Endodermal cell (in vitro differentiated cells): ENCODE measurements around the gene BRPF1. TPM values are rescaled to one million over a fixed set of nuclear protein-coding genes. Genes with fewer than 3 reads are reported as not detected.

Source experiments
- DNase-seq: peaks from one replicate; pipeline ENCODE4 v3.0.0-alpha.2; 2017
- H3K27ac ChIP-seq: 2 replicates; pipeline ENCODE4 v1.5.1; 2013; ENCODE audit warnings: mild to moderate bottlenecking, low read depth, low read length, moderate library complexity
- H3K27me3 ChIP-seq: 2 replicates; pipeline ENCODE4 v1.6.1; 2013; ENCODE audit warnings: mild to moderate bottlenecking, low read length, moderate library complexity; ENCODE audit not compliant: insufficient read depth, control insufficient read depth, poor library complexity, severe bottlenecking
- H3K36me3 ChIP-seq: 2 replicates; pipeline ENCODE4 v1.7.0; 2013; ENCODE audit warnings: mild to moderate bottlenecking, low read length, moderate library complexity; ENCODE audit not compliant: control insufficient read depth, insufficient read depth
- H3K4me1 ChIP-seq: one replicate; pipeline ENCODE4 v1.7.0; 2013; ENCODE audit warnings: low read length; ENCODE audit not compliant: control insufficient read depth, insufficient read depth
- H3K4me3 ChIP-seq: 2 replicates; pipeline ENCODE4 v1.5.1; 2013; ENCODE audit warnings: mild to moderate bottlenecking, low read length, moderate library complexity
- H3K9ac ChIP-seq: 2 replicates; pipeline ENCODE4 v1.6.1; 2013; ENCODE audit warnings: mild to moderate bottlenecking, low read length, moderate library complexity; ENCODE audit not compliant: poor library complexity, severe bottlenecking; ENCODE audit errors: extremely low read depth
- H3K9me3 ChIP-seq: 2 replicates; pipeline ENCODE4 v1.6.1; 2013; ENCODE audit warnings: mild to moderate bottlenecking, low read length, moderate library complexity; ENCODE audit not compliant: control insufficient read depth
- H3K27ac Mint-ChIP-seq: 2 replicates; pipeline ENCODE4 v1.8.0; 2020; ENCODE audit warnings: mixed read lengths
- H3K27me3 Mint-ChIP-seq: 2 replicates; pipeline ENCODE4 v1.8.0; 2021; ENCODE audit warnings: mild to moderate bottlenecking, mixed read lengths; ENCODE audit not compliant: insufficient read depth
- H3K36me3 Mint-ChIP-seq: 2 replicates; pipeline ENCODE4 v1.8.0; 2020; ENCODE audit warnings: low read depth, mixed read lengths
- H3K4me1 Mint-ChIP-seq: 2 replicates; pipeline ENCODE4 v1.8.0; 2020; ENCODE audit warnings: mixed read lengths
- H3K4me3 Mint-ChIP-seq: 2 replicates; pipeline ENCODE4 v1.8.0; 2020; ENCODE audit warnings: mild to moderate bottlenecking, moderate library complexity, mixed read lengths
- H3K9me3 Mint-ChIP-seq: 2 replicates; pipeline ENCODE4 v1.8.0; 2020; ENCODE audit warnings: mild to moderate bottlenecking, mixed read lengths
- WGBS, 2 experiments: methylation state at CpG; one replicate each; pipeline versions ENCODE4 v1.1.5 to v1.1.7; 2013; ENCODE audit warnings: missing lambda C conversion rate in 2 of 2, mixed read lengths in 1 of 2; ENCODE audit not compliant: insufficient coverage in 1 of 2, insufficient read length in 1 of 2; 5-methylcytosine and 5-hydroxymethylcytosine counted together
- total RNA-seq, 2 donors: library from RNA; stranded (reverse); fragmentation: NEBNext Ultra II Directional in 1 of 2; extraction: Animal tissue kit (Norgen Biotek cat#: 25700) in 1 of 2; gene quantifications; 2 replicates in 1 of 2; 3 replicates in 1 of 2; pipeline ENCODE4 v1.2.1, GENCODE V29; 2021
- TF ChIP-seq, protein P1 (sequence below): fragments of 200-600 bp; sonication (generic); conservative IDR thresholded peaks from 2 replicates; pipeline ENCODE4 v1.5.0; 2021; ENCODE audit warnings: antibody characterized with exemption, mild to moderate bottlenecking

BRPF1 gene
- total RNA-seq, 2 donors from 2014 or later: 22.7 to 28.5 TPM

DNA sequence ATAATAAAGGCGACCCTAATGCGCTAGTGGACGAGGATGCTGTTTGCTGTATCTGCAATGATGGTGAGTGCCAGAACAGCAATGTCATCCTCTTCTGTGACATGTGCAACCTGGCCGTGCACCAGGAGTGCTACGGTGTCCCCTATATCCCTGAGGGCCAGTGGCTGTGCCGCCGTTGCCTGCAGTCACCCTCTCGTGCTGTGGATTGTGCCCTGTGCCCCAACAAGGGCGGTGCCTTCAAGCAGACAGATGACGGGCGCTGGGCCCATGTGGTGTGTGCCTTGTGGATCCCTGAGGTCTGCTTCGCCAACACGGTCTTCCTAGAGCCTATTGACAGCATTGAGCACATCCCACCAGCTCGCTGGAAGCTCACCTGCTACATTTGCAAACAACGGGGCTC, 7.6 kb downstream of the BRPF1 start:
- Histone ChIP-seq H3K27me3 (no peaks in the 10 kb centered on the region), H3K4me3 (no peak overlapping the region), H3K36me3 (peaks cover 97% of the 10 kb centered on the region), H3K4me1 (peaks cover 9% of the 10 kb centered on the region), H3K9me3 (no peaks in the 10 kb centered on the region), H3K27ac (no peak overlapping the region), H3K9ac (no peak overlapping the region)
- Mint-ChIP-seq H3K27me3 (no peaks in the 10 kb centered on the region), H3K4me3 (no peak overlapping the region), H3K9me3 (no peaks in the 10 kb centered on the region), H3K27ac (no peak overlapping the region), H3K4me1 (no peaks in the 10 kb centered on the region), H3K36me3 (peaks cover 80% of the 10 kb centered on the region)
- WGBS, 2 experiments: 89 to 94% methylated on average over 9 to 15 of the region's 15 CpGs
- TF ChIP-seq, protein P1, sequence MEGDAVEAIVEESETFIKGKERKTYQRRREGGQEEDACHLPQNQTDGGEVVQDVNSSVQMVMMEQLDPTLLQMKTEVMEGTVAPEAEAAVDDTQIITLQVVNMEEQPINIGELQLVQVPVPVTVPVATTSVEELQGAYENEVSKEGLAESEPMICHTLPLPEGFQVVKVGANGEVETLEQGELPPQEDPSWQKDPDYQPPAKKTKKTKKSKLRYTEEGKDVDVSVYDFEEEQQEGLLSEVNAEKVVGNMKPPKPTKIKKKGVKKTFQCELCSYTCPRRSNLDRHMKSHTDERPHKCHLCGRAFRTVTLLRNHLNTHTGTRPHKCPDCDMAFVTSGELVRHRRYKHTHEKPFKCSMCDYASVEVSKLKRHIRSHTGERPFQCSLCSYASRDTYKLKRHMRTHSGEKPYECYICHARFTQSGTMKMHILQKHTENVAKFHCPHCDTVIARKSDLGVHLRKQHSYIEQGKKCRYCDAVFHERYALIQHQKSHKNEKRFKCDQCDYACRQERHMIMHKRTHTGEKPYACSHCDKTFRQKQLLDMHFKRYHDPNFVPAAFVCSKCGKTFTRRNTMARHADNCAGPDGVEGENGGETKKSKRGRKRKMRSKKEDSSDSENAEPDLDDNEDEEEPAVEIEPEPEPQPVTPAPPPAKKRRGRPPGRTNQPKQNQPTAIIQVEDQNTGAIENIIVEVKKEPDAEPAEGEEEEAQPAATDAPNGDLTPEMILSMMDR: no peak
- DNase-seq: no peak

DNA sequence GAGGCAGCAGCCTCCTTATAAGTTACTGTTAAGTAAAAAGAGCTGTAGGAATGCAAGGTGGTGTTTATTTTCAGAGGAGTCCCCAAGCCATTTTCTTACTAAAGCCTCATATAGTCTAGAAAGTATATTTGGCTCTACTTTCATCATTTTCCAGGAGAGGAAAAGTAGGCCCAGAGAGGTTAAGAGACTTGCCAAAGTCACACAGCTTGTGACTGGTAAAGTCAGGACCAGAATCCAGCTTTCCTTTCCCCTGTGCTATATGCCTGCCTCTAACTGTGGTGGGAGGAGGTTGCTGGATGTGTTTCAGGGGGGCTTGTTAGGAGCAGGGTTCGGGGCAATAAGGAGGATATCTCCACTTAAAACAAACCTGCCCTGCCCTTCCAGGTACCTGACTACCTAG, 11.0 kb downstream of the BRPF1 start:
- no peak overlapping the region for H3K4me3 ChIP-seq
- peaks cover 6% of the 10 kb centered on the region for H3K4me1 ChIP-seq
- Mint-ChIP-seq H3K4me1 (no peaks in the 10 kb centered on the region), H3K27ac (no peak overlapping the region), H3K27me3 (no peaks in the 10 kb centered on the region), H3K4me3 (no peak overlapping the region), H3K36me3 (peaks cover 87% of the 10 kb centered on the region), H3K9me3 (no peaks in the 10 kb centered on the region)
- H3K27me3 ChIP-seq: no peaks in the 10 kb centered on the region
- H3K36me3 ChIP-seq: peaks cover 99% of the 10 kb centered on the region
- no peak for DNase-seq
- H3K27ac ChIP-seq: no peak overlapping the region
- TF ChIP-seq, protein P1: no peak
- no peaks in the 10 kb centered on the region for H3K9me3 ChIP-seq
- 100% methylated on average over 1 of the region's 1 CpG; no CpG with 5 or more reads in 1 of the 2 experiments for WGBS, 2 experiments
- H3K9ac ChIP-seq: no peak overlapping the region

DNA sequence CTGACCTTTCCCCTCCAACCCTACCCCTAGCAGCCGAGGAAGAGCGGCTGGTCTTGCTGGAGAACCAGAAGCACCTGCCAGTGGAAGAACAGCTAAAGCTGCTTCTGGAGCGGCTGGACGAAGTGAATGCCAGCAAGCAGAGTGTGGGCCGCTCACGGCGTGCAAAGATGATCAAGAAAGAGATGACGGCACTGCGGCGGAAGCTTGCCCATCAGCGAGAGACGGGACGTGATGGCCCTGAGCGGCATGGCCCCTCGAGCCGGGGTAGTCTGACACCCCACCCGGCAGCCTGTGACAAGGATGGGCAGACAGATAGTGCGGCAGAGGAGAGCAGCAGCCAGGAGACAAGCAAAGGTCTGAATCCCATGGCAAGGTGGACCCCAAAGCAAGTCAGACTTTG, 12.0 kb downstream of the BRPF1 start:
- Mint-ChIP-seq H3K9me3 (no peaks in the 10 kb centered on the region), H3K27me3 (no peaks in the 10 kb centered on the region), H3K4me3 (no peak overlapping the region), H3K4me1 (no peaks in the 10 kb centered on the region), H3K36me3 (peaks cover 90% of the 10 kb centered on the region), H3K27ac (no peak overlapping the region)
- H3K36me3 ChIP-seq: peaks cover 99% of the 10 kb centered on the region
- no peak overlapping the region for H3K27ac ChIP-seq
- TF ChIP-seq, protein P1: no peak
- no peaks in the 10 kb centered on the region for H3K4me1 ChIP-seq
- H3K9me3 ChIP-seq: no peaks in the 10 kb centered on the region
- no peak for DNase-seq
- no peaks in the 10 kb centered on the region for H3K27me3 ChIP-seq
- H3K4me3 ChIP-seq: no peak overlapping the region
- H3K9ac ChIP-seq: no peak overlapping the region
- WGBS, 2 experiments: 97 to 100% methylated on average over 4 to 18 of the region's 18 CpGs
